GM18868 (cell line): ENCODE measurements around the gene TIAM1.

Experiments used
- ATAC-seq: cut with Tn5 transposase; IDR thresholded peaks from one replicate; pipeline ENCODE4 v1.9.1; 2021; ENCODE audit warnings: mild to moderate bottlenecking, moderate library complexity; ENCODE audit not compliant: unreplicated experiment

The TIAM1 gene

DNA sequence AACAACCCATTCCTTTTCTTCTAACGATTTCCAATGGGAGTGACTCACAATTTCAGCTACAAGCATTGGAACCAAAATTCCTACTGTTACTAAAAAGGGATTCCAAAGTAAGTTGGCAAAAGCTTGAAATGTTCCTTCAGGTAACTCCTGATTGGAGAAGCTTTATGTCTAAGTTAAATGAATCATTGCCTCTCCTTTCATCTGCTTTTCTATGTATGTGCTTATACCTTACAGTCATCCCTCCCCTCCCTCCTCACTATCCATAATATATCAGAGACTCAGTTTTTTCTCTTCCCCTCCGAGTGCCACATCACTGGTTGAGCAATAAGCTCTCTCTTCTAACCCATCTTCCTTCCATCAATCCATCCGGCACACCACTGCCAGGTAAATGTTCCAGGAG, 86.8 kb downstream of the TIAM1 start:
- no peak for ATAC-seq

DNA sequence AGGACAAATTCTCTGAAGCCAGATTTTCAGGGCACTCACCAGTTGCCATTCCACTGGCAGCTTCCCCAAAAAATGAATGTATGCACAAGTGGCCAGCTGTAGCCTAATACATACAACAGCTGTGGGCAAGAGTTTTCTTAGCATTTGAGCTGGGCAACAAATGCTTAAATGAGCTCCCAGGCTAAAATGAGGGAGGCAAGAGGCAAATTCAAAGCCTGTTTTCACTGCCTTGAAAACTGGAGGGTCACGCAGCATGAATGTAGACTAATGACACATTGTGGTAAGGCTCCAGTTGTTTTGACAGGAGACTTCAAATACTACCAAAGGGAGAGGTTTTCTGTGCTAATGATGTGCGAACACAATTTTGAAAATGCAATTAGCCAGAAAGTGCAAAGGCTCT, 88.2 kb downstream of the TIAM1 start:
- ATAC-seq: no peak

DNA sequence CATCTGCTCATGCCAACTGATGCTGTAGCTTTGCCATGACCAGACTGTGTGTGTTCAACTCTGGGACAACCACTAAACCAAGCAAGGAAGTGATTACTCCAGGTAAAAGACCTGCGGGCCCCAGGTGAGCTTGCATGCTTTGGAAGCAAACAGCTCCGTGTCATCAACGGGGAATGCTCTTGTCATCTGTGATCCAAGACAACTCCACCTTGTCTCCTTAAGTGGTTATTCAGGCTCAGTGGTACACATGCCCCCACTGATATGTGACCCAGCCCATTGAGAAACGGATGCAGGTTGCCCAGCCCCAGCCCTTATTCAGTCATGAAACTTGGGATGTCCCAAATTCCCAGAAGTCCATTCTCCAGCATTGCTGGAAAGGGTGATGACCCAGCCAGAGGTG, 89.0 kb downstream of the TIAM1 start:
- no peak for ATAC-seq

DNA sequence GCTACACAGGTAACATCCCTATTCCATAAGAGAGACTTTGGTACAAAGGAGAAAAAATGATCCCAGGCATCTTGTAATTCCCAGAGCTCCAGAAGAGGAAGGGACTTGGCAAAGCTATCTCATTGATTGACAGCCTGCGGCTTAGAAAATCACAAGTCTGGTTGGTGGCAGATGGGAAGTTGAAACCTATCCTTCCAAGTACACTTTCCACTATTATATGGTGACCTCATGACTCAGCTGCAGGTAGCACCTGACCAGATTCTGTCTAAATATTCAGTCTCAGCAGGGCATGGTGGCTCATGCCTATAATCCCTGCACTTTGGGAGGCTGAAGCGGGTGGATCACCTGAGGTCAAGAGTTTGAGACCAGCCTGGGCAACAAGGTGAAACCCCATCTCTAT, 89.9 kb downstream of the TIAM1 start:
- no peak for ATAC-seq

GRCh38 chr21:31253684-31254083, 90.4 kb downstream of the TIAM1 start:
- ATAC-seq: no peak

- no peak for ATAC-seq
These were observed 91.5 kb downstream of the TIAM1 start for GRCh38 chr21:31252611-31253010.

DNA sequence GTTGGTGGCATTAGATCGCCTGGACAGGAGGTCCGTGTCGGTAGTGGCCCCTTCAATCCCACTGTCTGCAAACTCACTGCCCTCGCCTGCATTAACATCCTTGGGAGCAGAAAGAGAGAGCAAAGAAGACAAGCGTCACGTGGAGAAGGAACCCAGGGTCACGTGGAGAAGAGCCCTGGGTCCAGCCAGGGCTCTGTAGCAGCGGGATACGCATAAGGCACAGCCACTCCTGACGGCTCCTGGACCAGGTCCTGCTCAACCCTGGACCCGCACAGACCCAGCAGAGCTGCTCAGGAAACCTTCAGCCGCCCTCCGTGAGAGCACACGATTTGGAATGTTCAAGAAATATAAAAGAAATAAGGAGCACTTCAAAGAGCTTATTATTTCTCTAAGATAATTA, 92.0 kb downstream of the TIAM1 start:
- ATAC-seq: no peak

- ATAC-seq: no peak
These were observed 92.4 kb downstream of the TIAM1 start for GRCh38 chr21:31251686-31252085.

- no peak for ATAC-seq
These were observed 95.5 kb downstream of the TIAM1 start for GRCh38 chr21:31248598-31248997.

GRCh38 chr21:31243611-31244010, 100.5 kb downstream of the TIAM1 start:
- ATAC-seq: no peak

GRCh38 chr21:31236528-31236927, 107.5 kb downstream of the TIAM1 start:
- no peak for ATAC-seq

DNA sequence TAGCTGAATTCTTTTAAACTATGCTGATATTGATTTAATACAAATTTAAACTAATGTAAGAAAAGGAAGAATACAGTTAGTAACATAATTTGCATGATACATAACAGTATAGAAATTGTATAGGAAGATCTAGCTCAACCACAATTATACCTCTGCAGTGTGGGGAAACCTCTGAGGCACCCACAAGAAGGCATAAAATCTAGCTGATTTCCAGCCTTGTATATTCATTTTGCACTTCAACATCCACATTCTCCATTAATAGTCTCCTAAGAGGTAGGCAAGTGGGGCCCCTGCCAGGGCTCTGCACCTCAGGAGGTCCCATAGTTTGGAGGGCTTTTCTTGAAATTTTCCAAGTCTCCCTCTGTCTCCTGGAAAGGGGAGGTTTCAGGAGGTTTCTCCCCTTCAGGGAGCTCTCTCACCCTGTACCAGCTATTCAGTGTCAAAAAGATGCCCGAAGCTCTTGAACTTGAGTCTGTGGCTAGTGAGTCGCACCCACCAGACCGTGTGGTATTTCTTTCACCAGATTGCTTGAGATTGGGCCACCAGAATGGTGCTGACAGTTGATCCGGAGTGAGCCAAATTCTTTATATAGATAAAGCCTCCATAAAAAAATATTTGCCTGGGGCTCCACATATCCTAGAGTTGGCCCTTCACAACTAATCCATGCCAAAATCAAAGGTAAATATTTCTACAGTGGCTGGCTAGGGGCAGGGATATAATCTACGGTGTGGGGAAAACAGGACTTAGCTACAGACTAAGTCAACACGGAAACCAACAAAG, 108.2 kb downstream of the TIAM1 start:
- no peak for ATAC-seq

DNA sequence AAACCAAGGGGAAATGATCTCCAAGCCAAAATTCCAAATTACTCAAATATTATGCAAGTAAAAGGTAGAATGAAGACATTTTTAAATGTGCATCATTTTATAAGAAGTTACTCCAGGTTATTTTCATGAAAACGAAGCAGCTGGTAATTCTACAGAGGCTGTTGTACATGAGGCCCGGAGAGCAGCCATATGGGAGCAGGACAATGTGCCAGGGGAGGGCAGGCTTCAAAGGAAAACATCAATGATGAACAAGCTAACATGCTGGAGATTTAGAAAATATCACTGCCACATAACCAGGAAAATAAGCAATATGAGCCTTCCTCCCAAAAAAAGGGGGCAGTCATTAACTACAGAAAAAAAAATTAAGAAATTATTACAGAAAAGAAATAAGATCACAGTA, 109.1 kb downstream of the TIAM1 start:
- no peak for ATAC-seq

- ATAC-seq: no peak
These were observed 110.3 kb downstream of the TIAM1 start for GRCh38 chr21:31233711-31234110.

GRCh38 chr21:31232344-31232743, 111.7 kb downstream of the TIAM1 start:
- ATAC-seq: no peak

- ATAC-seq: no peak
These were observed 113.1 kb downstream of the TIAM1 start for GRCh38 chr21:31230937-31231336.

- ATAC-seq: peak; percentile 73
These were observed 115.3 kb downstream of the TIAM1 start for GRCh38 chr21:31228723-31229122.

DNA sequence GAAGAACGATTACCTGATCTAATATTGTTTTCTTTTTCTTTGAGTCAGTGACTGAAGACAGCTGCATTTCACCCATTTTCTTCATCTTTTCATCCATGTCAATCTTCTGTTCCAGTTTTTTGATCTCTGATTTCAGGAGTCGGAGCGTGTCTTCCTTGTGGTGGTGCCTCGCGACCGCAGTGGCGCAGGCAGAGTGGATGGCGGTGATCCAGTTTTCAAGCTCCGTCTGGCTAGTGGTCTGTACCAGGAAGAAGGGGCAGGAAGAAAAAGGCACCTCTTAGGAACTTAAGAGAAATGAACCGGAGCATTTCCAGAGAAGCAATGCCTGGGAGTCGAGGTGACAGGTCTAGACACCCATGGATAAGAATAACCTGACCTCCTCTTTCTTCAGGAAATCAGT, 118.3 kb downstream of the TIAM1 start:
- no peak for ATAC-seq

DNA sequence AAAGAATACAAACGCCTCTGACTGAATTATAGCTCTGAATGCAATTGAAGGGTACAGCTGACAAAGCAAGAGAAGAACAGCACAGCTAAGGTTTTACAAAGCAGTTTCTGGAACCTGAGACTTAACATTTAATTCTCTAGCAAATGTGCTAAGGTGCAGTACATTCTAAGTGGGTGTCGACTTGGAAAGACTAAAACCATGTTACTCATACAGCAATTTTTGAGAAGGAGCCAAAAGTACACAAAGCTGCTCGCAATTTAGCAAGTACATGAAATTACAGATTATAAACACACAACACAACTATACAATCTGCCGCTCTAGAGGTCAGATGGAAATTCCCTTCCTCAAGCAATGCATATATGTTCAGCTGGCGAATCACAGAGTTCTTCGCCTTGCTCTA, 121.9 kb downstream of the TIAM1 start:
- no peak for ATAC-seq

GRCh38 chr21:31221043-31221442, 123.0 kb downstream of the TIAM1 start:
- peak; percentile 51 for ATAC-seq

DNA sequence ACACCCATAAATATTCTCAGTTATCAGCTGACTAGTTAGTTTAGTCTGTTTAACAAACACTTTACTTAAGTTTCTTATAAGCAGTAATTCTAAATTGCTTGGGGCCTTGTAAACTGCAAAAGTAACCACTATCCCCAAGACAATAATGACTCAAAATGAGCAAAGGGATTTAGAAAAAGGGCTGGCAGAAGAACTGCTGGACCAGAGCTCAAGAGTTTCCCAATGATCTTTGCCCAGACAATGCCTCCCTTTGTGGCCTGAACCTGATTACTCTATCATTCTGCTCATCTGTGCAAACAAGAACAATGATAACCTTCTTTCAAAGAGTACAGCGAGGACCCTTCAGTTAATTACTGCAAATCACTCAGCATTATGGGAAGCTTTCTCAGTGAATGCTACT, 123.5 kb downstream of the TIAM1 start:
- peak; percentile 47 for ATAC-seq

- ATAC-seq: peak; percentile 48
These were observed 125.0 kb downstream of the TIAM1 start for GRCh38 chr21:31218830-31219608.
